Kidney epithelial cell (primary cell): ENCODE measurements around the gene HELB. TPM values are rescaled to one million over a fixed set of nuclear protein-coding genes. Genes with fewer than 3 reads are reported as not detected.

Experiments
- DNase-seq: peaks from one replicate; pipeline ENCODE4 v3.0.0-alpha.2; 2010; ENCODE audit warnings: low read depth
- H3K27me3 ChIP-seq: 2 replicates; pipeline ENCODE4 v1.6.0; 2011; ENCODE audit warnings: low read length; ENCODE audit not compliant: control insufficient read depth, insufficient read depth
- H3K36me3 ChIP-seq: 2 replicates; pipeline ENCODE4 v1.5.1; 2011; ENCODE audit warnings: low read length; ENCODE audit not compliant: control insufficient read depth, insufficient read depth
- H3K4me3 ChIP-seq: 2 replicates; pipeline ENCODE4 v1.5.1; 2011; ENCODE audit warnings: low read depth, mild to moderate bottlenecking, control low read depth, low read length
- total RNA-seq: library from RNA; depleted of rRNA; stranded (reverse); fragments of >200 nt; gene quantifications from 2 replicates; pipeline ENCODE4 v1.2.3, GENCODE V29; 2015
- TF ChIP-seq, protein P1 (sequence below): IDR thresholded peaks from 2 replicates; pipeline ENCODE4 v1.5.1; 2011; ENCODE audit warnings: mild to moderate bottlenecking, moderate library complexity, low read length, control low read depth, inconsistent platforms; ENCODE audit not compliant: insufficient read depth, poor library complexity, severe bottlenecking

HELB gene
- 2.5 and 3.5 TPM in 2 replicates for total RNA-seq

DNA sequence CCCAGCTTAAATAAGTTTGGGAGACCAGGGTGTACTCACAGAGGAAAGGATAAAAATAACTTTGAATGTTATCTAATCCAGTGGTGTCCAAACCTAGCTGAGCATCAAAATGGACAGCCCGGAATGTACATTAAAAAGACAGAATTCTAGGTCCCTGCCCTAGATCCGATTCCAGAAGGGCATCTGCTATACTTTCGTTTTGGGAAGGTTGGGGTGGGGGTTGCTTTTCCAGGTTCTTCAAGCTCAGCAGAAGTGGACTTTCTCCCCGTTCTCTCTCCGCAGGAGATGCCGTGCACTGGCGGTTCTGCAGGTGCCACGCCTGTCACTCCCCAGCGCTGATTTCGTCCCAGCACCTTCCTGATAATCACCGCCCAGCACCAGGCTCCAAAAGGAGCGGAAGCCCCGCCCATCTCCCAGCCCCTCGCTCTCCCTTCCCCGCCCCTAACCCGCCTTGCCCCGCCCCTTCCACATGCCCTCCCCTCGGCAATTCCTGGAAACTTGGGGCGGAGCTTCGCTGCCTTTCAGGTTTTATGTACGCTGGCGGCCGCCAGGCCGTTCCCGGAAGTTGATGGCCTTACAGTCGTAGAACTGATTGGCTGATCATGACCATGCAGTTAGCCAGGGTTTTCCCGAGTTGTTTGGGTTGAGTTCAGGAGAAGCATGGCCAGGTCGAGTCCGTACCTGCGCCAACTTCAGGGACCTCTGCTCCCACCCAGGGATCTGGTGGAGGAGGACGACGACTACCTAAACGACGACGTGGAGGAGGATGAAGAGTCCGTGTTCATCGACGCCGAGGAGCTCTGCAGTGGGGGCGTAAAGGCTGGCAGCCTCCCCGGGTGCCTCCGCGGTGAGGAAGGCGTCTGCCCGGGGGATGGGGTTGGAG, at the start of gene HELB:
Gene HELB, plus strand, starts transcription at position 550 of the 883 bp plus-strand sequence. Its CDS starts 111 bp downstream, at position 661.
- peaks cover 2% of the 10 kb centered on the region for H3K27me3 ChIP-seq
- H3K36me3 ChIP-seq: no peaks in the 10 kb centered on the region
- peak within 1 kb of the TSS; percentile 51 for H3K4me3 ChIP-seq
- peak; percentile 91 for DNase-seq
- TF ChIP-seq, protein P1, sequence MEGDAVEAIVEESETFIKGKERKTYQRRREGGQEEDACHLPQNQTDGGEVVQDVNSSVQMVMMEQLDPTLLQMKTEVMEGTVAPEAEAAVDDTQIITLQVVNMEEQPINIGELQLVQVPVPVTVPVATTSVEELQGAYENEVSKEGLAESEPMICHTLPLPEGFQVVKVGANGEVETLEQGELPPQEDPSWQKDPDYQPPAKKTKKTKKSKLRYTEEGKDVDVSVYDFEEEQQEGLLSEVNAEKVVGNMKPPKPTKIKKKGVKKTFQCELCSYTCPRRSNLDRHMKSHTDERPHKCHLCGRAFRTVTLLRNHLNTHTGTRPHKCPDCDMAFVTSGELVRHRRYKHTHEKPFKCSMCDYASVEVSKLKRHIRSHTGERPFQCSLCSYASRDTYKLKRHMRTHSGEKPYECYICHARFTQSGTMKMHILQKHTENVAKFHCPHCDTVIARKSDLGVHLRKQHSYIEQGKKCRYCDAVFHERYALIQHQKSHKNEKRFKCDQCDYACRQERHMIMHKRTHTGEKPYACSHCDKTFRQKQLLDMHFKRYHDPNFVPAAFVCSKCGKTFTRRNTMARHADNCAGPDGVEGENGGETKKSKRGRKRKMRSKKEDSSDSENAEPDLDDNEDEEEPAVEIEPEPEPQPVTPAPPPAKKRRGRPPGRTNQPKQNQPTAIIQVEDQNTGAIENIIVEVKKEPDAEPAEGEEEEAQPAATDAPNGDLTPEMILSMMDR: no peak

DNA sequence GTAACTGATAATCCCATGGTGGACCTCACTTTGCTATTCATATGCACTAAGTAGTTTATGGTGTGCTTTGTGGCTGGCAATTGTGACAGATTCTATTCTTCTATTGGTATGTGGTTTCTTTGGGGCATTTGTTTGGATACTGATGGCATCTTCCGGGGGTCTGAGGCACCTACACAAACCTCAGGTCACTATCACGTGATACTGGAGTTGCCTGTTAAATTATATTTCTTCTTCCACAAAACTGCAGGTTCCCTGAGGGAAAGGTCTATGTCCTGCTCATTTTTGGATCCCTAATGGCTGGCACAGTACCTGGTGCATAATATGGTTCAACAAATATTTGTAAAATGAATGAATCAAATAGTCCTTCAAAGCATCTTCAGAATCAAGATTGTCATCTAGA, 49.5 kb upstream of the HELB start:
- no peaks in the 10 kb centered on the region for H3K27me3 ChIP-seq
- TF ChIP-seq, protein P1: no peak

DNA sequence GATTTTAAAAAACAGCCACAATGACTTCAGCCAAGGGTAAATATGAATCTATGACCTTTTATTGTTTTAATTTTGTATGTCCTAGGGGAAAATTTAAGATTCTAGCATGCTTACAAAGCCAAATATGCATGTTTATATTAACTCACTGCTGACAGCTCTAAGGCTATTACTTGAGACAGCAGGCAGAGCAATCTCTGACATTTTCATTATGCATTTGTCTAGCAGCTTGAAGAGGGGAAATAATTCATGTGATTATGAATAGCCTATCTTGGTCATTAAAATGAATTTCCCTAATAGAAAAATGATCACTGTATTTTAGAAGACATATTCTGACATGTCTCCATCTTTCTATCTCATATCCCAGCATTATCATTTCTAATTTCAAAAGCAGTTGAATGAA, 46.6 kb upstream of the HELB start:
- Histone ChIP-seq H3K4me3 (no peak overlapping the region), H3K36me3 (no peaks in the 10 kb centered on the region), H3K27me3 (no peaks in the 10 kb centered on the region)
- no peak for DNase-seq
- TF ChIP-seq, protein P1: no peak

More for the DNA sequence above, 49.5 kb upstream of the HELB start:
- no peak overlapping the region for H3K4me3 ChIP-seq
- no peak for DNase-seq
- no peaks in the 10 kb centered on the region for H3K36me3 ChIP-seq

DNA sequence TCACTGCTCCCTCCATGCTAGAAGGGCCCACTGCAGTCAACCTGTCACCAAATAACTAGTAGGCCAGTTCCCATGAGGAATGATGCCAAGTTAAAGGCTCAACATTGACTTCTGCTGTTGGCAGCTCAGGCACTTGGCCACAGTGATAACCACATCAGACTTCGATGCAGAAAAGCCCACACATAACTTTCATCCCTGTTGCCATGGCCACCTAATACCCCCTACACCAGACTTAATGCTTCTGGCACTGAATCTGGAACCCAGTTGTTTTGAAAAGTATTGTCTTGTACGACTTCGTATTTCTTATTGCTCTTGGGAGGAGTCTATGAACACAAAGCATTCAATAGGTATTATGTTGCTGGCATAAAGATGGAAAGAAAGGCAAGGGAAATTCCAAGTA, 44.3 kb upstream of the HELB start:
- H3K4me3 ChIP-seq: no peak overlapping the region
- DNase-seq: no peak
- H3K27me3 ChIP-seq: no peaks in the 10 kb centered on the region
- TF ChIP-seq, protein P1: no peak
- H3K36me3 ChIP-seq: no peaks in the 10 kb centered on the region

DNA sequence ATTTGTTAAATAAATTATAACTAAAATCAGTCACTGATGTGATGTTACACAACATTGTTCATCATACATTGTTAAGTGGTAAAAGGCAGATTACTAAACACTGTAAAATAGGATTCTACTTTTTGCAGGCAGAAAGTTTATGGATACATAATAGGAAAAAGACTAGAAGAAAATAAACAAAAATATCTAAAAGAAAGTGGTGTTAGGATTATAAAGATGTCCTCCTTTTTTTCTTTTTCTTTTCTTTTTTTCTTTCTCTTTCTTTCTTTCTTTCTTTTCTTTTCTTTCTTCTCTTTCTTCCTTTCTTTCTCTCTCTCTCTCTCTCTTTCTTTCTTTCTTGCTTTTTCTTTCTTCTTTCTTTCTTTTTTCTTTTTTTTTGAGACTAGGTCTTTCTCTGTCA, 39.6 kb upstream of the HELB start:
- H3K27me3 ChIP-seq: peaks cover 2% of the 10 kb centered on the region
- no peak for DNase-seq

More for the DNA sequence above, 39.6 kb upstream of the HELB start:
- H3K36me3 ChIP-seq: no peaks in the 10 kb centered on the region
- TF ChIP-seq, protein P1: no peak
- H3K4me3 ChIP-seq: no peak overlapping the region
